Measurements from ENCODE around the gene NUF2.
A peak's percentile ranks its signal among the peaks of the same experiment; 100 is the strongest.
"Not testable (repeated sequence)": the region's sequence is repeated elsewhere in the genome, so short reads cannot be mapped to it uniquely, and the experiment has no call there.

The NUF2 gene

GRCh38 chr1:163337631-163338030 is 15.9 kb downstream of the NUF2 start:
- DNase-seq = no peak

DNA sequence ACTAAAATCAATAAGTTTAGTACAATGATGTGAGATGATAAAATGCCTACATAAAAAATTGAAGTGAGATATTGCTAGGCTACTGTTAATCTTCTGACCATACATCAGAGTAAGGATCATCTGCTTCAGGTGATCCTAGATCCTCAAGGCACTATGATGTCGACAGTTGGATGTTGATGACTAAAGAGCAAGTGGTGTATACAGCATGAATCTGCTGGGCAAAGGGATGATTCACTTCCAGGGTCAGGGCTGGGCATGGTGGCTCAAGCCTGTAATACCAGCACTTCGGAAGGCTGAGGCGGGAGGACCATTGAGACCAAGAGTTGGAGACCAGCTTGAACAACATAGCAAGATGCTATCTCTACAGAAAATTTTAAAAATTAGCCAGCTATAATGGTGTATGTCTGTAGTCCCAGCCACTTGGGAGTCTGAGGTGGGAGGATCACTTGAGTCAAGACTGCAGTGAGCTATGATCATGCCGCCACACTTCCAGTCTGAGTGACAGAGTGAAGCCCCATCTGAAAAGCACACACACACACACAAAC is 24.6 kb downstream of the NUF2 start:
- no peak for DNase-seq

DNA sequence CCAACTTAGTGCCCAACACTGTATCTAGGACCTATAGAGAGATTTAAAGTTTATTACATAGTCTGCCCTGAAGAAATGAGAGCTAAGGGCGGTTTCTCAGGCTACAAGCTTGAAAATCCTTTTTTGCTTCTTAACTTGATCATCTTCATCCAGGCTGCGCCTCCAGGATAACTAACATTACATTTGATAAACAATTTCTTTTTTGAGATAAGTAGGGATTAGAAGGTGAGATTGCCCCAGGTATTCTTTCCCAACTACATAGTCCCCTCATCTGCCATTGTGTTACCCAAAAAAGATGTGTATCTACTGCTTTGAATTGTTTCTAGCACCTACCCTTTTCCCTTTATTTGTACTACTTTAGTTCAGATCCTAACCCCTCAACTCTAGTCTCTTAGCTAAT is 25.4 kb downstream of the NUF2 start:
- no peak for DNase-seq

DNA sequence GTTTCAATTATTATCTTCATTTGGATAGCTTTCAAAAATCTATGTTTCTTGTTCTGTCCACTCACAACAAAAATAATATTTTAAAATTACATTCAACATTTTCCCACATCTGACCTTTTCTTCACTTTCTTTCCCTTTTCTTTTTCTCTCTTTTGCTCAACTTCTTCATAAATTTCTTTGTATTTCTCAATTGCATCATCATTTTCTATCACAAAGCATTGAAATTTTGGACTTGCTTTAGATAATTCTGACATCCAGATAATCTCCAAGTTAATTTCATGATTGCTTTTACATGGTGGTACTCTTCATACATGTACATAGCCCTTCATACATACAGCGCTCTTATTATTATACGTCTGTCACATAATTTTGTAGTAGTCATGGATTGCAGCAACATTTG is 30.2 kb downstream of the NUF2 start:
- no peak for DNase-seq

GRCh38 chr1:163357378-163357777 is 35.6 kb downstream of the NUF2 start:
- DNase-seq = no peak

DNA sequence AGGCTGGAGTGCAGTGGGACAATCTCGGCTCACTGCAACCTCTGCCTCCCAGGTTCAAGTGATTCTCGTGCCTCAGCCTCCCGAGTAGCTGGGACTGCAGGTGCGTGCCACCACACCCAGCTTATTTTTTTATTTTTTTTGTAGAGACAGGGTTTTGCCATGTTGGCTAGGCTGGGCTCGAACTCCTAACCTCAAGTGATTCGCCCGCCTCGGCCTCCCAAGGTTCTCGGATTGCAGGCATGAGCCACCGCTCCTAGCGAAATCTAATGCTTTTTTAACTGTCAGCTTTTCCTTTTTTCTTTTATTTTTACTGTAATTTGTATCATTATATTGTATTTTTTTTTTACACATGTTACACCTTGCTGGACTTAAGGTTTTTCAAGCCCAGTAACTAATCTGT is 36.4 kb downstream of the NUF2 start:
- not testable (repeated sequence) for DNase-seq

GRCh38 chr1:163361123-163361934 is 39.6 kb downstream of the NUF2 start:
- peak; percentile 4 for DNase-seq

GRCh38 chr1:163365186-163365585 is 43.4 kb downstream of the NUF2 start:
- no peak for DNase-seq

DNA sequence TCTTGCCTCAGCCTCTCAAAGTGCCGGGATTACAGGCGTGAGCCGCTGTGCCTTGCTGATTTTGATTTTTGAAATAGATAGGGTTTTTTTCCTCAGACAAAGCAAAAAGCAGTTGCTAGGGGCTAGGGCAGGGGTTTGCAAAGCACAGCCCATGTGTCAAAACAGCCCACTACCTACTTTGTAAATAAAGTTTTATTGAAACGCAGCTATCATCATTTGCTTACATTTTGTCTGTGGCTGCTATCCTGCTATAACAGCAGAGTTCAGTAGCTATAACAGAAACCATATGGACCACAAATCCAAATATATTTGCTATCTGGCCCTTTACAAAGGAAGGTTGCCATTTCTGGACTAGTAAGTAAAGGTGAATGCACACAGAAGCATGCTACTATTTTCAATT is 44.8 kb downstream of the NUF2 start:
- DNase-seq = no peak

DNA sequence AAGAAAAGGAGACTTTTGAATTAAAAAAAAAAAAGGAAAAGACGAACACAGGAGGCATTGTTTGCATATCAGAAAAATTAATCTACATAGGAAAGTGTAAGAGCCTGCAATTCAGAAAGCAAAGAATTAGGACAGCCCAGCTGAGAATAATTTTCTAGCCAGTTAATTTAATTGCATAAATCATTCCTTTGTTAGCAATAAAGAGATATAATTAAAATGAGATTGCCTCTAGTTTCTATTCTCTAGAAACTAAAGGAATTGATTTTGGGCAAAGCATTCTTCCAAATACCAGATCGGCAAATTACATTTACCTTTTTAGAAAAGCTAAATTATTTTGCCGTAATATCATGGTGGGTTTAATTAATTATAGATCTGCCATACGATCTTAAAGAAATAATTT is 46.0 kb downstream of the NUF2 start:
- no peak for DNase-seq

DNA sequence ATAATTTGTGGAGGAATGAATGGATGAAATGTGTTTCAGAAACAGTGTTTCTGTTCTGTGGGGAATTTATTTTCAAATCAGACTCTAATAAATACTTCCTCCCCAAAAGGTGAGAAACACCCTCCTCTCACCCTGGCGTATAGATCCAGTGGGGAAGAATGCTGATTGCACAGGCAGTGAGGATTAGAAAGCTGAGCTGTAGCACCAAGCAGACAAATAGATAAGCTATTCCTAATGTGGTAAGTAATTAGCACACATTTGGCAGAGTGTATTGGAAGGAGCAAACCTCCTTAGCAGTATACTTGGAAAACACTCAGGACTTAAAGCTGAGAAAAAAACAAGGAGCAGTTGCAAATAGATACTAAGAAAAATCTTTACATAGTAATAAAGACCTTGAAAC is 50.8 kb downstream of the NUF2 start:
- DNase-seq = no peak

GRCh38 chr1:163378554-163378953 is 56.8 kb downstream of the NUF2 start:
- DNase-seq = no peak

GRCh38 chr1:163379801-163380200 is 58.0 kb downstream of the NUF2 start:
- no peak for DNase-seq

- DNase-seq = no peak
Observed at GRCh38 chr1:163381487-163382184, 59.9 kb downstream of the NUF2 start.

DNA sequence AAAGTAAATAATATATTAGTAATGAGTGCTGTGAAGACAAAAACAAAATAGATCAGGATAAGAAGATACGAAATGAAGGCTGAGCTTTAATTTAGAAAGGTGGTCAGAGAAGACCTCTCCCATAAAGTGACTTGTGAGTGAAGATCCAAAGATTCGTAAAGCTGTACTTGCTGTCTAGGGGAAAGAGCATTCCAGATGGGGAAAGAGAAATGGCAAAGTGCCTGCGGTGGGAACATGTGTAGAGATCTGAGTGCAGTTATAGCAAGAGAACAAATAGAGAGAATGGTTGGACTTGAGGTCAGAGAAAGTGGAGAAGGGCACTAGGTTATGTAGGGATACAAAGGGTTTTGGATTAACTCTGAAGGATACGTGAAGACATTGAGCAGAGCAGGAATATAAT is 60.6 kb downstream of the NUF2 start:
- DNase-seq = no peak

DNA sequence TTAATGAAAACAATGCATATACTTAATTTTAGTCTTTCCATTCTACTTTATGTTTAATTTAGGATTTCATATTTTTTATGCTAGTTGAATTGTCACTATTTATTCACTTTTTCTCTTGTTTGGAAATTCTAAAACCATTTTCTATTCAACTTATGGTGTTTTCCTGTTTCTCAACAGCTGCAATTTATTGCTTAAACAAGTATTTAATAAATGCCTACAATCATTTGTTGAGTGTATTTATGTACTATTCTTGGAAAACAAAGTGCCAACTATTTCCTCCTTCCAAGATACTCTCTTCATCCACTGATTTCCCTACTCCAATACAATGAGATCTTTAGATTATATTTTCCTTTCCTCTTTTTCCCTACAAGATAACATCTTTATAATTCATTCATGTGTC is 65.4 kb downstream of the NUF2 start:
- DNase-seq = no peak

- no peak for DNase-seq
Observed at GRCh38 chr1:163388970-163389369, 67.2 kb downstream of the NUF2 start.

DNA sequence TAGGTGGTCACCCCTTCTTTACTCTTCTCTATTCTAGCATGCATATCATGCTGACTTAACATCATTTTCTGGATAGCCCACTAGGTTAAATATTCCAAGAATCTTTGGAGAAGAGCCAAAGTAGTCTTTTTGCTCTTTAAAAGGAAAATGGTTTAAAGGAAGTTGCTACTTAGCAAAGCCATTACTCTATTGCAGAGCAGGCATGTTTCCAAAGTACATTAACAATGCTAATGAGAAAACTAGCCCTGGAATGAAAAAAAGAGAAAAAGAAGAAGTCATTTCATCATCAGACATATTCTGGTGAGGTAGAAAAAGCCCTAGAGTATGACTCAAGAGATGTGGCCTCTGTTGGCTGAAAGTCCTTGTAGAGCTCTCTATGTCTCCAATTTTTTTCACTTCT is 74.0 kb downstream of the NUF2 start:
- DNase-seq = no peak

- DNase-seq = no peak
Observed at GRCh38 chr1:163397451-163398200, 75.9 kb downstream of the NUF2 start.

DNA sequence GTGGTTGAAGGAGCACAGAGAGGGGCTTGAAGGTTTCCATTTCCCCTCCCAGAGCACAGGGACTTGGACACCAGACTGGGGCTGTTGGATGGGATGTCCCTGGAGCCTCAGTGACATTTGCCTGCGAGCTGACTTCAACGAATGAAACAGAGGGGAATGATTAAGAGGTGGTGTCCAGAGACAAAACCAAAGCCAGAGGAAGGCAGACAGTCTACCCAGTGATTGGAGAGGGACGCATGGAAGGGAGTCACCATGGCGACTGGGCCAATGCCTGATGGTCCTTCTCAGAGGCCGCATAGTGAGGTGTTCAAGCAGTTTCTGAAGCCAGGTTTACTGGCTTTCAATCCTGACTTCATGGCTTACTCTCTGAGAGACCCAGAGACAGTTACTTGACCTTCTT is 77.2 kb downstream of the NUF2 start:
- no peak for DNase-seq

DNA sequence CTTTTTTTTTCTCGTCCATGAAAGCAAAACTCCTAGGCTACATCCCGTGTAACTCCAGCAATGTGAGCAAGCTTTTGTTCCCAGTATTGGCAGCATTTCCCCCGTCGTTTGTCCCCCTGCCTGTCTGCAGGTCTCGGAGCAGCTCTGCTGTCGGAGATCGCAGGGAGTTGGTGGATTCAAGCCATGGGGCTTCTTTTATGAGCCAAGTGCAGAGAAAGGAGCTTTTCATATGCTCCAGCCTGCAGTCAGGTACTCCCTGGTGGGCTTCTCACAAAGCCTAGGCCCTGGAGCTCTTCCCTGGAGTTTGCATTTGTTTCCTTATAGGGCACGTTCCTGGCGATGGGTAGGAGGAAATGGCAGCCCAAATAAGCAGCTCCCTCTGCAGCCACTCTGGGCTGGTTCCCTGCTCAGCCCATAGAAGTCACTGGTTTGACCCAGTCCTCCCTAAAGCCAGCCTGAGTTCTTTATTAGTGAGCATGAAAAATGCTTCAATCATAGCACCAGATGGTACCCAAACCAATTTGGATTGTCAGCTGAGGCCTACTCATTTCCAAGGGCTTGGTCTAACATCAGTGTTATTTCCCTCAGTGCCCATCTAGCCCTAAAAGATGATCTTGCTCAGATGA is 78.3 kb downstream of the NUF2 start:
- DNase-seq = no peak

DNA sequence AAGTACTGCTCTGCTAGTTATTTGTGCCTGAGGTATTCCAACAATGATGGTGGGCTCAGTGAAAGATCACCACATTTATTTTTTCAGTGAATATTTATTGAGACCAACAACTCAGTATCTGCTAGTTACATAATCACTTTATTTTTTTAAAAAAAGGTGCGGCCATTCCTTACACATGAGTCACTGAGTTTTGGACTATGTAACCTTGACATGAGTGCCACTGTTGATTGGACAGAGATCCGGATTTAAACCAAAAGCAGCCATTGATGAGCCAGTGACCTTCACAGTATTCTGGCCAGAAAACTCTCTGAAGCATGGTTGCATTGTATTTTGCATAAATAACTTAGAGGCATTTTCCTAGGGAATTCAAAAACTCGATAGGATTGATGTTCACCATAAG is 79.5 kb downstream of the NUF2 start:
- DNase-seq = no peak

Measured in CD4-positive, alpha-beta T cell treated with Interleukin-21 for 1 hour (primary cell).